Tongue (tissue), 2 donors: ENCODE results near the gene ZAR1. TPM values are rescaled to one million over a fixed set of nuclear protein-coding genes. Genes with fewer than 3 reads are reported as not detected.
A peak's percentile ranks its signal among the peaks of the same experiment; 100 is the strongest.

Experiments
- DNase-seq: peaks from one replicate; pipeline ENCODE4 v3.0.0-alpha.2; 2015
- total RNA-seq: library from RNA; depleted of rRNA; stranded (reverse); fragments of >200 nt; gene quantifications from one replicate; pipeline ENCODE4 v1.2.3, GENCODE V29; 2014

The ZAR1 gene
- total RNA-seq, 1 donor from 2014 or later: not detected

DNA sequence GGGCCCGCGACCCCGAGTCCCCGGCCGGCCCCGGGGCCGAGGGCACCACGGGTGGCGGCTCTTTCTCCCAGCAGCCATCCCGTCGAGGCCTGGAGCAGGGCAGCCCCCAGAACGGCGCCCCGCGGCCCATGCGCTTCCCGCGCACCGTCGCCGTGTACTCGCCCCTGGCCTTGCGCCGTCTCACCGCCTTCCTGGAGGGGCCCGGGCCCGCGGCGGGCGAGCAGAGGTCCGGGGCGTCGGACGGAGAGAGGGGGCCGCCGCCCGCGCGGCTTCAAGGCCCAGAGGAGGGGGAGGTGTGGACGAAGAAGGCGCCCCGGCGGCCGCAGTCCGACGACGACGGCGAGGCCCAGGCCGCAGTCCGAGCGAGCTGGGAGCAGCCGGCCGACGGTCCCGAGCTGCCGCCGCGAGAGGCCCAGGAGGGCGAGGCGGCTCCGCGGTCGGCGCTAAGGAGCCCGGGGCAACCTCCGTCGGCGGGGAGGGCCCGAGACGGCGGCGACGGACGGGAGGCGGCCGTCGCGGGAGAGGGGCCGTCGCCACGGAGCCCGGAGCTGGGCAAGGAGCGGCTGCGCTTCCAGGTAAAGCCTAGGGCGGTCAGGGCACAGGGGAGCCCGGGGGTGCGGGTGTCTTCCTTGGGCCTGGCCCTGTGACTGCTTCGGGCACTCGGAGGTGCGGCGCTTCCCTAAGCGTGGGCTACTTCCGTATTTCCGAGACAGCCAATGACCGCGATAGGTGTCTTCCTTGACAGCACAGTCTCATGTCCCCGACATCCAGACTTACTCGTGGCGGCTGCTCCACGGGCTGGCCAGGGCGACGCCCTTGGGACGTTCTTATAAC, 845 bp downstream of the ZAR1 start:
- DNase-seq: no peak

DNA sequence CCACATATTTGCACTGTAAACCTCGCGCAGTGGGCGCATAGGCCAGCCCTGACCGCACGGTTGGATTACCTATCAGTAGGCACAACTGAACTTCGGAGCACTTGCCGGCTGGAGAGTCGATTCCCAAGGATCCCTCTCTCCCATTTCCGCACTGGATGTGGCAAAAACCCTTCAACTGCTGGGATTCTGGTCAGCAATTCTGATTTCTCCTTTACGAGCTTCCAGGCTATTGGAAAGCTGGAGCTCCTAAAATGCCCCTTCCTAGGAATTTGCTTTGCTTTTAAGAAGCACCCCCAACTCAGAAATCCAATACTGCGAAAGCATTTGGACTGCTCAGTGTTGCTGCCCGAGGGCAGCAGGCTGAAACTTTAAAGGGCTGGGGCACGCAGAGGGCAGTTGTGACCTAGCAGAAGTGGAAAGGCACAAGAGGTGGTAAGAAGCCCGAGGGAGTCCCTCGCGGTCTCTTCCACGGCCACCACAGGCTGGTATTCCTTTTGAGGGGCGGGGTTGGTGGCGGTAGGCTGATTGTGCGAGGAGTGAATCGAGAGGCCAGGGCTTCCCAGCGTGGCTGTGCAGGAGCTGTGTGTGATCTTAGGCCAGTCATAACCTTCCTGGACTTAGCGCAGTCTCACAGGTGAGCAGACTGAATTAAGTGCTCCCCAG, 1.6 kb downstream of the ZAR1 start:
- DNase-seq: no peak

DNA sequence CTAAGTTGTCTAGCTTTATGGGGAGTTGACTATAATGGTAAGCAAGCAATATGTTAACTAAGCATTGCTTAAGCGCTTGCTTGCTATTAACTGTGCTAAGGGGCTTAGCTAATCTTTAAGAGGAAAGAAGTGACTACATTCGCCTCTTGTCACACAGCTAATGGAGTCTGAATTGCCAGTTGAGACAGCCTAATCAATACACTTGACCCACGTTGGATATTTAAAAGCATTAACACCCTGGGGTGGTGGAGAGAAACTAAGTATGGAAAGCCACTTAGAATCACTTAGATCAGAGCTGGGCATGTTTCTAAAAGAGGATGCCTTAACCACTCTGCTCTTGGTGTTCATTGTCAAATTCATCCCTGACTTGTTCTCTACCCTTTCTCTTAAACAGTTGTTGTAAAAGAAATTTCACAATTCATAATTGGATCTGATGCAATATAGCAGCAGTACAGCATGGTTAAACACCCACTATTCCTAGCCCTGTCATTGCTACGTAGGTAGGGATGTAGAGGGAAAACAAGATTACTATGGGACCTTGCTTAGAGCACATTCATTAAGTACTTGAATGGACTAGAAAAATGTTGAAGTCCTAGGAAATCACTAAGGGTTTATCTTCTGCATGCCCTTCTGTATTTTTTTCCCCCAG, 3.5 kb downstream of the ZAR1 start:
- DNase-seq: no peak

DNA sequence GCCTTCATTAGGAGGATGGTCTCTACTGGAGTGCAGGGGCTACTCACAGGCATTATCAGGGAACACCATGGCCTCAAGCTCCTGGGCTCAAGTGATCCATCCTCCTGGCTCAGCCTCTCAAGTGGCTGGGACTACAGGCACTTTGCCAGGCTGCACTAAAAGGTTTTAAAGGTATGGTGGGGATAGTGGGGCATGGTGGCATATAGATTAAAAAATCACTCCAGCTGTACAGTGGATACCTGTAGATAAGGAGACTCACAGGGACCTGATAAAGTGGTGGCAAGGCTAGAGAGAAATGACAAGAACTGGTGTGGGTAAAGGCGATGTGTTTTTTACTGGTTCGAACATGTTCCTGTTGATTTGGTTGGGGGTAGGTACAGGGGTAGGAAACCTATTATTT, 5.9 kb downstream of the ZAR1 start:
- DNase-seq: no peak

DNA sequence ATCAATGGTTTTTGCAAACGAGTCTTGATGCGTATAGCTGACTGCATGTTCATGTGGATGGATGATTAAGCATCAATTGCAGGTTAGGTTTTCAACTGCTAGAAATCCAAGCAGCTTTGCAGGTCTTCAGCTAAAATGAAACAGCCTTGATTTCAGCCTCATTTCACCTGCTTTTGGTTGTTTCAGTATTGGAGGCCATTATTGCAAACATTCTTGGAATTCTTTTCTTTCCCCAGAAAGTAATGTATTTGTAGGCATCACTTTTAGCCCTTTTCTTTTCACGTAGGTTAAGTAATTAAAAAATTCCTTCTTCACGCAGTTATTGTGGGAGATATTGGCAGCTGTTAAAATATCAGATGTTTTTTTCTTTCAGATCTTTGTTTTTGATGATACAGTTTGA, 8.8 kb downstream of the ZAR1 start:
- no peak for DNase-seq

DNA sequence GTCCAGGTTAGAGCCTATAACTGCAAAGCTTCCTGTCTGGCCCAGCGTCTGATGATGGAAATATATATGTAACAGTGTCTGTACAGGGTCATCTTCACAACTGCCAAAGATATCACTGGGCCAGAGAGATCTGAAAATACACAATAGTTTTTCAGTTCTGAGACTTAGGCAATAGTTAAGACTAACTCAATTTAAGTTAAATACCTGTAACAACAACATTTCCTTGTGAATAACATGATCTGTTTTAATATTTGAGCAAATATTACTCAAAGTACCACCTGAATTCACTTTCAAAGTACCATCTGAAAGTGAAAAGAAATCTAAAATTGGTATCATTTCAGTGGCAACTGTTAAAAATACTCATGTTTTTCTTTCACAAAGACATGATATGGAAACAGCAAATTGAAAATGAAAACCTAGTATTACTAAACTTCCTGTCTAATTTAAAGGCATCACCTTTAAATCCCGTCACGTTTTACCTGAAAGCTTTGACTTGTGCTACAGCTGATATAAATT, 9.6 kb downstream of the ZAR1 start:
- no peak for DNase-seq

DNA sequence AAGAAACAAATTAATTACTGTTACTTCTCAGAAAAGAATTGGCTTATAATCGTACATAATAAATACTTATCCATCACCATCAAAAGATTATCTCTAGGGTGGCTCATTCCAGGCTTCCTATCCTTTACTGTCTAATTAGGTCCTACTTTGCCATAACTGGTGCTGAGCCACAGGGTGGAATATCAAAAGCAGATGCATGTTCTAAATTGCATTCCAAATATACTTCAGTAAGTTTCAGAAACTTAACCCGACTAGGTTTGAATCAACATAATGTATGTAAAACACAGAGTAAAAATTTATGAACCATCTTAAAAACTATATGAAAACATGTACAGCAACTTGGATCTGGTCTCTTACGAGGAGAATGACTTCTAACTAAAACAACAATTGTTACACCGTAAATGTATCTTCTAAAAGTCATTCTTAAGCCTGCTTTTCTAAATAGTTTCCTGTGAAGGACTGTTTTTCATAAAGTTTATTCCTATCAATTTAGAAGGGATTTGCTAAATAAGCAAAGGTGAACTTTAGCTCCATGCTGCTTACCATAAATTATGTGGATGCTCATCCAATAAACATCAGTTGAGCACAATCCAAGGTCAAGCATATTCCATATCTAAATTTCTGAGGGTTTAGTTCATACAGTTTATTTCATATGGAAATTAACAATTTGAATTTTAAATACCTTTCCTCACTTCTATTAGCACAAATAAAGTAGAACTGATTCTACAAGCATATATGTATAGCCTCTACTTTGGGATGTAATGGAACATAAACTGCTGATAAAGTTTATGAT, 13.4 kb downstream of the ZAR1 start:
- no peak for DNase-seq

DNA sequence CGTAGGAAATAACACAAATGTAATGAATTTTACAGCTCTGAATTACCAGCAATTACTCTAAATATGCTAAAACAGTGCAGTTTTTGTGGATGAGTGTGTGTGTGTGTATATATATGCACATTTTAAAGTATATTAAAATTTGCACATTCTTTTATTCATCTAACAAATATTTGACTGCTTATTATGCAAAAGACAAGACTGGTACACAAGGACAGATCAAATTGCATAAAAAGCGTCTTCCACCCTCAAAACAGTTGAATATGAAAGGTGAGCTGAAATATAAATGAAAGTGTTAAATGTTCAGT, 13.9 kb downstream of the ZAR1 start:
- no peak for DNase-seq

DNA sequence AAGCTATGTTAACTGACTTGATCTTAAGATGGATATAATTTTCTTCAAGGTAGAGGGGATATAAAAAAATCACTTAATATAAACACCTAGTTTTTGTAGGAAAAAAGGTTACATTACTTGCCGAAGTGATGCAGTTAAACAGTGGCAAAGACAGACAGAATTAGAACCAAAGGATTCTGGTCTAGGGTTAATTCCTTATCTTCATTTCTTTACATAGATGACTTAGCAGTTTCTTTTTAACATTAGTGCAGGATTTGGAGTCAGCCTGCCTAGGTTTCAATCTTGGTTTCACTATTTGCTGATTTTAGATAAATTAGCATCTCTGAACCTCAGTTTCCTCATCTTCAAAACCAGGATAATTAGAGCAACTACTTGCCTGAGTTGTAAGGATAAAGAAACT, 14.3 kb downstream of the ZAR1 start:
- no peak for DNase-seq

DNA sequence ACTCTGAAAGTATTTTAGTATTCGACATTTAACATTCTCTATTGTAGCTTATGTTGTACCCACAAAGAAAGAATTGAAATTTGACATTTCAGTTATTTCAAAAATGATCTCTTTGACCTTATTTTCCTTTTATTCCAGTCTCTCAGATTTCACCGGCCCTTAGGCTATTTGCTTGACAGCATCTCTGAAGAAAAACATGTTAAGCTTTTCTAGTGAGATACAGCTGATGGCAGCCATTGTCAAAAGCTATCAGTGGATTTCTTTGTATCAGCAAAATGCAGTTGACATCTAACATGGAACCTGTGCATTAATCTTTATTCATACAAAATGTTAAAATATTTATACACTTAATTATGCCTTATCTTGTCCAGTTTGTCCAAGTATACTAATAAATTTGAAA, 16.7 kb downstream of the ZAR1 start:
- no peak for DNase-seq

DNA sequence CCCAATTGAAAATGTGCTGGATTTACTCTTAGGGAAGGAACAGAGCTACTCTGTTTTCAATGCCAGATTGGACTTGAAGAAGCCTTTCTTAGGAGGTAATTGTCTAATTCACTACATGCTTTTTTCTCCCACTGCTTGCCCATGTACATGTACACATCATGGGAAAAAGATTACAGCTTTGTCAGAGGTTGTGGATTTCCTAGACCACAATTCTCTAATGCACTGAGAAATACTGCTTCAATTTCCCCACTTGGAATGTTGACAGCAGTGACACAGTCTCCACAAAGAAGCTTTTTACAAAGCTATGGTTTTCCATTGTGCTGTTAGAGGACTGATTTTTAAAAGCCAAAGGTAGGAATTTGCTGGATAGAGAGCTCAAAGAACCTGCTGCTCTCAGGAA, 19.5 kb downstream of the ZAR1 start:
- no peak for DNase-seq

DNA sequence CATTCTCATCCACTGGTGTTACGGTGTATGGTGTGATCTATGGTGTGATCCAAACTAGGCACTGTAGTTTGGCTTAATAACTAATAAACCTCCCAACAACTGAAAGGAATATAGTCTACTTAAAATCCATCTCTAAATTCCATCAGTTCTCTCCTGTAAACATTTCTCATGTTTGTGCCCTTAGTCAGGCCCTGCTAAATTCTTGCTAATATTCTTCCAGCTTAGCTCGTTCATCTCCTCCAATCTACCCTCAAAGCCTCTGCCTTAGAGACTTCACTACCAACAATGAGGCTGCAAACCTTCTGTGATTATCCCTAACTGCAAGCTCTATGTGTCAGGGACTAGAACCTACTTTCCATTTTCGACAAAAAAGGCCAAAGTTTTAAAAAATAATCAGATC, 28.1 kb downstream of the ZAR1 start:
- no peak for DNase-seq

DNA sequence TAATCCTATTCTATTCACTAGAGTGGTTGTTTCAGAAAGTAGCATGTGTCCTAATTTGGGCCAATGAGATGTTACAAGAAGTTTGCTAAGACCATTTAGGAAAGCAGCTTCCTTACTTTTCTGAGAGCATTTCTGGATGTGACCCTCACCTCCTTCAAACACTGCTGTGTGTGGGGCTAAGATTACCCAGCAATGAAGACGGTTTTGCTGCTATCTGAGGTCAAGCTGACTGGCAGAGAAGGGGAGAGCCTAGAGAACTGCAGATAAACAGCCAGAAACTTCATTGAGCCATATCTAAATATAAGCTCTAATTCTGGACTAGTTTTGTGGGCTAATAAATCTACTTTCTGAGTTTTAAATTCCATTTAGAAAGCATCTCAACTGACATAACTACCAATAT, 36.4 kb downstream of the ZAR1 start:
- no peak for DNase-seq

DNA sequence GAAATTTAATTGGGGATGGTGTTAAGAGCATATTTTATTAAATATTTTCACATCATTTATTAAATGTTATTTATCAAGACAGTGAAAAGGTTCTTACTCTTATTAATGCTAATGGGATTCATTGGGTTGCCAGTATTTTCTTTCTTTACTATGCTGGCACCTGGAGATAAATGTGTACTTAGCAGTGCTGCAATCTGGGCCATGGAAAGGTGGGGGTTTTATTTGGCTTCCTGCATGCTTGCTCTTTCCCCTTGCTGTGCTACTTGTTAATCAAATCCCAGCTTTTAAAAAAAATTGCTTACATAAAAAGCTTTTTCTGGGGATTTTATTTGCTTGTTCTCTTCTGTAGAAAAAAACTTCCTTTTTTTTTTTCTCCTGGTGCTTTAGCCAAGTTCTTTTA, 48.3 kb downstream of the ZAR1 start:
- DNase-seq: no peak

DNA sequence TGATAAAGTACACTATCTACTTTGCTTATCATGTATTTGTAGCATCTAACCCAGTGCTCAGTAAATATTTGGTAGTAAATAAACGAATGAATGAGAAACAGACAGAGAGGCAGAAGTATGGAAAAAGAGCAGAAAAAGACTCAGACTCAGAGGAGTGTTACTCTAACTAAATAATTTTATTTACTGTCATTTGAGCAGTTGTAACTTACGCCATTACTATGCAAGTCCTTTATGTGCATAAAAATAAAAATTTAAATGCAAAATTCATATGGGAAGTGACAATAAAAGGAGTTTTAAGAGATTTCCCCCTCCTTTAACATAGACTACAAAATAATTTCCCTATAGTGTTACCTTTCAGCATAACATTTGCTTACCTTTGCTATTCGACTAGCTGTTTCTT, 49.5 kb downstream of the ZAR1 start:
- DNase-seq: no peak

DNA sequence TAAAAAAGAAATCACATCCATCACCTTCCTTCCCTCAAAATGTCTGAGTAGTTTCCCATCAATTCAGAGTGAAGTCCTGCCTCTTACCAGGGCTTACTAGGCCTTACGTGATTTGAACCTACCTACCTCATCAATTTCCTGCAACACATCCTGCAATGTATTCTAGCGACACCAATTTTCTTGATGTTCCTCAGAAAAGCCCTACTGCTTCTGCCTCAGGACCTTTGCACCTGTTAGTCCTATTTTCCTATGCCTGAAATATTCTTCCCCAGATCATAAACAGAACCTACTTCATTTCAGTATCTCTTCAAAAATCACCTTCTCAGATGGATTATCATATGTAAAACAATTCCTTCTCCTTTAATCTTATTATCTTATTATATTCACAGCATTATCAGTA, 52.8 kb downstream of the ZAR1 start:
- no peak for DNase-seq

DNA sequence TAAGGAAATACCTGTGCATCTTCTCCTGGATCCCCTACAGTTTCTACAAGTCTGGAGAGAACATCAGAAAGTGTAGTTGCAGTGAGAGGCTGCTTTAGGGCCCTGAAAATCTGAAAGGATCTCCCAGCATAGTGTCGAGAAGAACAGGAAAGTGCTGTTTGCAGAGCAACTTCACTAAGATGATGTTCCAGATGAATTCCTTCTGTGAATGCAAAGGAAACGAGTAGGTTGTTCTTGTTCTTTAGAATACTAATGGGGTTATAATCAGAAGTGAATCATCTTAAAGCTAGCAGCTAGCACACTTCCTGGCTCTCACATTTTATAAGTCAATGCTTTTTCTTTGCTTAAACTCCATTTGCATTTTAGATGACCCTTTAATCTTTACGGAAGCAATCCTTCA, 53.7 kb downstream of the ZAR1 start:
- DNase-seq: peak; percentile 13

Other genes starting within 250 kb of the ZAR1 start
- gene TEC, start 220.4 kb upstream of the ZAR1 start, total RNA-seq: 3.2 TPM
- 106 TPM for gene SLAIN2, start 148.7 kb upstream of the ZAR1 start, total RNA-seq
- 1.8 TPM for gene SLC10A4, start 6.9 kb upstream of the ZAR1 start, total RNA-seq